ENCODE measurements around the gene SLC16A2.

DNA sequence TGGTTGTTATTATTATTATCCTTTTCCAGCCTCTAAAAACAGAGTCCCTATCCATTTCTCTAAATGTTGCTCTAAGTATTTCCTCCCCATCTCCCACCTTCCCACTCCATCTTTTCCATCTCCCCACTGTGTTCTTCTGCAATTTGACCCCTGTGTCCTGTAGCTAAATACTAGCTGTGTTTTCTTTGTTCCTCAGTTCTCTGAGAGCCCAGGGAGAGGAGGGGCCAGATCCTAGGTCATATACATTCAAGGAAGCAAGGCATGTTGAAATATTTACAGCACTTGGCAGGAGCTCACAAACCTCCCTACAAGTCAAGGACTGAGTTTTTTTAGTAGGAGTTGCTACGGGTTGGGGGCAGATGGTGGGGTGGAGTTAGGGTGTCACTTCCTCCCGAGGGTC is 10.5 kb downstream of the SLC16A2 start:
- TF ChIP-seq POLR2A (IDR thresholded peaks at IDR 0.05), result no peak
- TF ChIP-seq, protein P1, sequence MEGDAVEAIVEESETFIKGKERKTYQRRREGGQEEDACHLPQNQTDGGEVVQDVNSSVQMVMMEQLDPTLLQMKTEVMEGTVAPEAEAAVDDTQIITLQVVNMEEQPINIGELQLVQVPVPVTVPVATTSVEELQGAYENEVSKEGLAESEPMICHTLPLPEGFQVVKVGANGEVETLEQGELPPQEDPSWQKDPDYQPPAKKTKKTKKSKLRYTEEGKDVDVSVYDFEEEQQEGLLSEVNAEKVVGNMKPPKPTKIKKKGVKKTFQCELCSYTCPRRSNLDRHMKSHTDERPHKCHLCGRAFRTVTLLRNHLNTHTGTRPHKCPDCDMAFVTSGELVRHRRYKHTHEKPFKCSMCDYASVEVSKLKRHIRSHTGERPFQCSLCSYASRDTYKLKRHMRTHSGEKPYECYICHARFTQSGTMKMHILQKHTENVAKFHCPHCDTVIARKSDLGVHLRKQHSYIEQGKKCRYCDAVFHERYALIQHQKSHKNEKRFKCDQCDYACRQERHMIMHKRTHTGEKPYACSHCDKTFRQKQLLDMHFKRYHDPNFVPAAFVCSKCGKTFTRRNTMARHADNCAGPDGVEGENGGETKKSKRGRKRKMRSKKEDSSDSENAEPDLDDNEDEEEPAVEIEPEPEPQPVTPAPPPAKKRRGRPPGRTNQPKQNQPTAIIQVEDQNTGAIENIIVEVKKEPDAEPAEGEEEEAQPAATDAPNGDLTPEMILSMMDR (IDR thresholded peaks at IDR 0.05), result no peak

Data from esophagus squamous epithelium (tissue), 4 donors.